Karpas-422 (cell line): ENCODE data around the gene CTXND1. TPM values are rescaled to one million over a fixed set of nuclear protein-coding genes. Genes with fewer than 3 reads are reported as not detected.

Experiments
- DNase-seq: peaks from one replicate; pipeline ENCODE4 v3.0.0-alpha.2; 2015
- H2AFZ ChIP-seq: fragments of 200-600 bp; sonication (generic); 2 replicates; pipeline ENCODE4 v1.6.1; 2014; ENCODE audit warnings: antibody characterized with exemption, low read length, mixed read lengths
- H3K27ac ChIP-seq: fragments of 200-600 bp; sonication (generic); 2 replicates; pipeline ENCODE4 v1.5.1; 2014; ENCODE audit warnings: mild to moderate bottlenecking, low read length, moderate library complexity
- H3K27me3 ChIP-seq: fragments of 200-600 bp; sonication (generic); 2 replicates; pipeline ENCODE4 v1.6.1; 2014; ENCODE audit warnings: low read length, mixed read lengths
- H3K36me3 ChIP-seq: fragments of 200-600 bp; sonication (generic); 2 replicates; pipeline ENCODE4 v1.6.1; 2014; ENCODE audit warnings: low read length, mixed read lengths; ENCODE audit not compliant: insufficient read depth
- H3K4me1 ChIP-seq: fragments of 200-600 bp; sonication (generic); 2 replicates; pipeline ENCODE4 v1.6.1; 2014; ENCODE audit warnings: mild to moderate bottlenecking, low read length, mixed read lengths
- H3K4me2 ChIP-seq: fragments of 200-600 bp; sonication (generic); 2 replicates; pipeline ENCODE4 v1.6.1; 2014; ENCODE audit warnings: low read length, low read depth, mild to moderate bottlenecking; ENCODE audit not compliant: poor library complexity, severe bottlenecking
- H3K4me3 ChIP-seq: fragments of 200-600 bp; sonication (generic); 2 replicates; pipeline ENCODE4 v1.5.1; 2014; ENCODE audit warnings: mild to moderate bottlenecking, antibody characterized with exemption, low read length, mixed read lengths
- H3K79me2 ChIP-seq: fragments of 200-600 bp; sonication (generic); 2 replicates; pipeline ENCODE4 v1.6.1; 2014; ENCODE audit warnings: mild to moderate bottlenecking, low read length, mixed read lengths
- H3K9ac ChIP-seq: fragments of 200-600 bp; sonication (generic); 2 replicates; pipeline ENCODE4 v1.6.0; 2014; ENCODE audit warnings: low read length
- H3K9me2 ChIP-seq: fragments of 200-600 bp; sonication (generic), shearing (Covaris generic); replicated peaks from 2 replicates; pipeline ENCODE4 v1.6.0; 2014; ENCODE audit warnings: mild to moderate bottlenecking, low read length, moderate library complexity; ENCODE audit not compliant: insufficient read depth
- H3K9me3 ChIP-seq: fragments of 300-700, 200-600 bp; sonication (generic); 2 replicates; pipeline ENCODE4 v1.6.1; 2014; ENCODE audit warnings: low read length, mixed read lengths
- H4K20me1 ChIP-seq: fragments of 200-600 bp; sonication (generic); 2 replicates; pipeline ENCODE4 v1.6.1; 2014; ENCODE audit warnings: mild to moderate bottlenecking, antibody characterized with exemption, low read length, low read depth; ENCODE audit not compliant: insufficient read depth
- total RNA-seq: library from RNA; depleted of rRNA; stranded (reverse); fragments of >200 nt; shearing (Covaris generic); gene quantifications from 2 replicates; pipeline ENCODE4 v1.2.3, GENCODE V29; 2014; ENCODE audit warnings: low replicate concordance

Gene CTXND1
- total RNA-seq, 1 experiment from 2014 or later: not detected

- H3K9me2 ChIP-seq: no peaks in the 10 kb centered on the region
- H3K4me1 ChIP-seq: no peaks in the 10 kb centered on the region
- no peak overlapping the region for H3K9ac ChIP-seq
- no peaks in the 10 kb centered on the region for H3K9me3 ChIP-seq
- peaks cover 8% of the 10 kb centered on the region for H3K36me3 ChIP-seq
- H3K4me2 ChIP-seq: no peak overlapping the region
- H3K27me3 ChIP-seq: no peaks in the 10 kb centered on the region
- no peaks in the 10 kb centered on the region for H3K79me2 ChIP-seq
- H2AFZ ChIP-seq: no peak overlapping the region
- H3K27ac ChIP-seq: no peak overlapping the region
- no peaks in the 10 kb centered on the region for H4K20me1 ChIP-seq
- no peak overlapping the region for H3K4me3 ChIP-seq
- no peak for DNase-seq
Measured at GRCh38 chr15:80163897-80164296, 88.1 kb downstream of the CTXND1 start.

GRCh38 chr15:80163217-80163616, 88.8 kb downstream of the CTXND1 start:
- H4K20me1 ChIP-seq: no peaks in the 10 kb centered on the region
- H2AFZ ChIP-seq: no peak overlapping the region
- no peaks in the 10 kb centered on the region for H3K27me3 ChIP-seq
- peaks cover 8% of the 10 kb centered on the region for H3K36me3 ChIP-seq
- H3K27ac ChIP-seq: no peak overlapping the region
- H3K4me1 ChIP-seq: no peaks in the 10 kb centered on the region
- H3K9me2 ChIP-seq: no peaks in the 10 kb centered on the region
- no peaks in the 10 kb centered on the region for H3K79me2 ChIP-seq
- no peaks in the 10 kb centered on the region for H3K9me3 ChIP-seq
- H3K9ac ChIP-seq: no peak overlapping the region
- no peak overlapping the region for H3K4me3 ChIP-seq
- no peak overlapping the region for H3K4me2 ChIP-seq
- DNase-seq: no peak

GRCh38 chr15:80162059-80162554, 89.9 kb downstream of the CTXND1 start:
- Histone ChIP-seq H3K79me2 (no peaks in the 10 kb centered on the region), H3K36me3 (peaks cover 8% of the 10 kb centered on the region), H3K9ac (no peak overlapping the region), H3K27me3 (no peaks in the 10 kb centered on the region), H4K20me1 (no peaks in the 10 kb centered on the region), H3K4me2 (no peak overlapping the region), H2AFZ (no peak overlapping the region), H3K27ac (no peak overlapping the region), H3K9me3 (no peaks in the 10 kb centered on the region), H3K4me3 (no peak overlapping the region), H3K4me1 (no peaks in the 10 kb centered on the region), H3K9me2 (no peaks in the 10 kb centered on the region)
- no peak for DNase-seq

- Histone ChIP-seq H3K4me2 (no peak overlapping the region), H3K4me1 (no peaks in the 10 kb centered on the region), H3K9me2 (no peaks in the 10 kb centered on the region), H3K9me3 (no peaks in the 10 kb centered on the region), H3K79me2 (no peaks in the 10 kb centered on the region), H3K4me3 (no peak overlapping the region), H3K36me3 (peaks cover 8% of the 10 kb centered on the region), H3K9ac (no peak overlapping the region), H2AFZ (no peak overlapping the region), H3K27me3 (no peaks in the 10 kb centered on the region), H3K27ac (no peak overlapping the region), H4K20me1 (no peaks in the 10 kb centered on the region)
- no peak for DNase-seq
Measured at GRCh38 chr15:80161468-80162016, 90.5 kb downstream of the CTXND1 start.

DNA sequence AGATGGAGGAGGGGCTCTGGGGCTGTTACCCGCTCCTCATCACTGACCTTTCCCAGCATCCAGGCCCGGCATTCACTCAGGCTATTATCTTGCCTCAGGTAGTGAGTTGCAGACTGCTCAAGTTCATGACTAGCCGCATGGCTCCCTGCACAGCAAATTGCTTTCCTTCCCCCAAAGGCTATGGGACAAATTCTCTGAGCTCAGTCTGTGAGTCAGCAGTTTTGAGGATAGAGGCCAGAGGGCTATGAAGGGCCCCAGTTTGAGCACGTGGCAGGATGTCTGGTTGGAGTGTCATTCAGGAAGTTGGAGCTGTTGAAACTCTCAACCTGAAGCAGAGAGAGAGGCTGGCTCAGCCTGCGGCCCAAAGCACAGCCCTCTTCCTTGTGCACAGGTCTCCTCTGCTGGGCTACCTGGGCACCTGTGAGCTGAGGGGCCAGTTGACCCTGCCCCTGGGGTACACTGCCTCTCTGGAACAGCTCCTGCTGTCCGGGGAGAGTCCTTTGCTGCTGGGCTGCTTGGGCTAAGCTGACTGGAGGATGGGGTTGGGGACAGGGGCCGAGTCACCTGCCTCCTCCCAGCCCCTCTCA, 91.3 kb downstream of the CTXND1 start:
- Histone ChIP-seq H3K9me2 (no peaks in the 10 kb centered on the region), H3K27ac (no peak overlapping the region), H2AFZ (no peak overlapping the region), H3K4me3 (no peak overlapping the region), H3K27me3 (no peaks in the 10 kb centered on the region), H3K9ac (no peak overlapping the region), H3K9me3 (no peaks in the 10 kb centered on the region), H3K4me1 (no peaks in the 10 kb centered on the region), H3K79me2 (no peaks in the 10 kb centered on the region), H3K36me3 (peaks cover 8% of the 10 kb centered on the region), H3K4me2 (no peak overlapping the region), H4K20me1 (no peaks in the 10 kb centered on the region)
- DNase-seq: no peak

- H3K4me2 ChIP-seq: no peak overlapping the region
- no peak overlapping the region for H2AFZ ChIP-seq
Measured at GRCh38 chr15:80159811-80160569, 92.0 kb downstream of the CTXND1 start.

GRCh38 chr15:80159301-80159700, 92.7 kb downstream of the CTXND1 start:
- Histone ChIP-seq H3K9me3 (no peaks in the 10 kb centered on the region), H3K27ac (no peak overlapping the region), H3K4me3 (no peak overlapping the region)

More at GRCh38 chr15:80159811-80160569, 92.0 kb downstream of the CTXND1 start:
- no peaks in the 10 kb centered on the region for H4K20me1 ChIP-seq
- DNase-seq: no peak
- no peak overlapping the region for H3K4me3 ChIP-seq
- peaks cover 2% of the 10 kb centered on the region; the same call in 1 of the 2 replicates for H3K79me2 ChIP-seq
- no peaks in the 10 kb centered on the region for H3K9me2 ChIP-seq
- H3K9me3 ChIP-seq: no peaks in the 10 kb centered on the region
- no peaks in the 10 kb centered on the region for H3K4me1 ChIP-seq
- H3K27me3 ChIP-seq: no peaks in the 10 kb centered on the region
- H3K9ac ChIP-seq: no peak overlapping the region
- no peak overlapping the region for H3K27ac ChIP-seq
- H3K36me3 ChIP-seq: peaks cover 8% of the 10 kb centered on the region

GRCh38 chr15:80157215-80157614, 94.8 kb downstream of the CTXND1 start:
- Histone ChIP-seq H3K4me3 (no peak overlapping the region), H3K9me2 (no peaks in the 10 kb centered on the region), H4K20me1 (no peaks in the 10 kb centered on the region), H3K9ac (no peak overlapping the region), H3K4me1 (peaks cover 12% of the 10 kb centered on the region), H3K27ac (no peak overlapping the region), H2AFZ (no peak overlapping the region), H3K36me3 (no peaks in the 10 kb centered on the region; the same call in 1 of the 2 replicates), H3K9me3 (no peaks in the 10 kb centered on the region), H3K4me2 (no peak overlapping the region), H3K27me3 (no peaks in the 10 kb centered on the region), H3K79me2 (peaks cover 17% of the 10 kb centered on the region)
- no peak for DNase-seq

More at GRCh38 chr15:80159301-80159700, 92.7 kb downstream of the CTXND1 start:
- DNase-seq: no peak
- Histone ChIP-seq H2AFZ (no peak overlapping the region), H4K20me1 (no peaks in the 10 kb centered on the region), H3K4me1 (peaks cover 2% of the 10 kb centered on the region), H3K27me3 (no peaks in the 10 kb centered on the region), H3K9me2 (no peaks in the 10 kb centered on the region), H3K36me3 (peaks cover 2% of the 10 kb centered on the region), H3K9ac (no peak overlapping the region), H3K4me2 (no peak overlapping the region), H3K79me2 (peaks cover 9% of the 10 kb centered on the region)
